Erythroblast (primary cell): ENCODE results near the gene S100A8.

Experiments used
- GATA1 ChIP-seq: IDR thresholded peaks from 2 replicates; pipeline ENCODE4 v1.6.1; 2011; ENCODE audit warnings: low read depth, mild to moderate bottlenecking, control low read depth, low read length, moderate library complexity
- POLR2A ChIP-seq: IDR thresholded peaks from 2 replicates; pipeline ENCODE4 v1.6.1; 2011; ENCODE audit warnings: mild to moderate bottlenecking, low read length

- TF ChIP-seq POLR2A (no peak), GATA1 (no peak)
These were observed 50.5 kb downstream of the S100A8 start for GRCh38 chr1:153340356-153340755.
